NCI-H2196 (cell line): ENCODE measurements around the gene PLA2G4D.
"Not testable (repeated sequence)": the region's sequence is repeated elsewhere in the genome, so short reads cannot be mapped to it uniquely, and the experiment has no call there.

Experiments
- DNase-seq: peaks from one replicate; lab custom pipeline; 2025; ENCODE audit not compliant: unreplicated experiment; lab: John Stamatoyannopoulos, UW

Gene PLA2G4D

DNA sequence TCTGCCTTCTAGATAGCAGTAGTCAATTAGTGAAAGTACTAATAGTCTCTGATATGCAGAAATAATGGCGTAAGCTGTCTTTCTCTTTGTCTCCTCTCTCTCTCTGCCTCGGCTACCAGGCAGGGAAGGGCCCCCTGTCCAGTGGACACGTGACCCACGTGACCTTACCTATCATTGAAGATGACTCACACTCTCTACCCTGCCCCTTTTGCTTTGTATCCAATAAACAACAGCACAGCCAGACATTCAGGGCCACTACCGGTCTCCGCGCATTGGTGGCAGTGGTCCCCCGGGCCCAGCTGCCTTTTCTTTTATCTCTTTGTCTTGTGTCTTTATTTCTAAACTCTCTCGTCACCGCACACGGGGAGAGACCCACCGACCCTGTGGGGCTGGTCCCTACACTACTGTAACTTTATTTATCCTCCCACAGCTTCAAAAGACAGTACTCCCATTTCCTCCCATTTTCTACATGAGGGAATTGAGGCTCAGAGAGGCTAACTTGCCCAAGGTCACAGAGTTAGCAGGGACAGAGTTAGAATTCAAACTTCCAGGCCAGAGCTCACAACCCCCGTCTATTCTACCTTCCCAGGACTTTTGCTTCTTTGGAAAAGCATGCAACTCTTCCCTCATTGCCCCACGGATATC is 2.5 kb downstream of the PLA2G4D start:
- not testable (repeated sequence) for DNase-seq

DNA sequence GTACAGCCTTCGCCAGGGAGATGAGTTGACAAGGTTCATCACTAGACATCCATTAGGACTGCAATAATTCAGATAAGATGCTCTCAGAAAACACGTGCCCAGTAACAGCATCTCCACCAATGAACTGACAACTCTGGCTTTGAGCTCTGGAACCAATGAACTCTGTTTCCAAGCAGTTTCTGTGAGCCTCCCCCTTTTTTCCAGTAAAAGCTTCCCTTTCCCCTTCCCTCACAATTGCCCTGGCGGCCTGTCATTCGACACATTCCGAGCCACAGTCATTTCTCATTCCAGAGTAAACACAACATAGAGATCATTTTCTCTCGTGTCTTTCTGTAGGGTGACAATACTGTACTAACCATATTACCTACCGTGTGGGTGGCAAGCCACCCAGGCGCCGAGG is 3.6 kb downstream of the PLA2G4D start:
- no peak for DNase-seq

DNA sequence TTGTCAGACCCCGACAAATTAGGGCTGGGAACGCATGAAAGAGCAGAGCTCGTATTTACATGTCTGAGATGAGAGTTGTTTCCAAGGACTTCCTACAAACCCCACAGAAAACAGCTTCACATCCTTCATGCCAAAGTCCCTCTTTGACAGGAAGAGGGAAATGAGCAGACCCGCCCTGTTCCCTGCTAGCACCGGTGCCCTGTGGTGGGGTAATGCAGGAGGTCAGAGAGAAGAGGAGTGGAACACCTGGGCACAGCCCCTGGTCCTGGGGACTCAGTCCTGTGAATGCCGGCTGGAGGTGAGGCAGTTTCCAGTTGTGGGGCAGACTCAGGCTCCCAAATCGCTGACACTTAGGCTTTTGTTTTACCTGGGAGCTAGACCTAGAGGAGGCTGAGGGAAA is 4.0 kb downstream of the PLA2G4D start:
- no peak for DNase-seq

- no peak for DNase-seq
Observed at GRCh38 chr15:42089942-42090341, 4.4 kb downstream of the PLA2G4D start.

GRCh38 chr15:42088801-42089640 is 5.3 kb downstream of the PLA2G4D start:
- no peak for DNase-seq

DNA sequence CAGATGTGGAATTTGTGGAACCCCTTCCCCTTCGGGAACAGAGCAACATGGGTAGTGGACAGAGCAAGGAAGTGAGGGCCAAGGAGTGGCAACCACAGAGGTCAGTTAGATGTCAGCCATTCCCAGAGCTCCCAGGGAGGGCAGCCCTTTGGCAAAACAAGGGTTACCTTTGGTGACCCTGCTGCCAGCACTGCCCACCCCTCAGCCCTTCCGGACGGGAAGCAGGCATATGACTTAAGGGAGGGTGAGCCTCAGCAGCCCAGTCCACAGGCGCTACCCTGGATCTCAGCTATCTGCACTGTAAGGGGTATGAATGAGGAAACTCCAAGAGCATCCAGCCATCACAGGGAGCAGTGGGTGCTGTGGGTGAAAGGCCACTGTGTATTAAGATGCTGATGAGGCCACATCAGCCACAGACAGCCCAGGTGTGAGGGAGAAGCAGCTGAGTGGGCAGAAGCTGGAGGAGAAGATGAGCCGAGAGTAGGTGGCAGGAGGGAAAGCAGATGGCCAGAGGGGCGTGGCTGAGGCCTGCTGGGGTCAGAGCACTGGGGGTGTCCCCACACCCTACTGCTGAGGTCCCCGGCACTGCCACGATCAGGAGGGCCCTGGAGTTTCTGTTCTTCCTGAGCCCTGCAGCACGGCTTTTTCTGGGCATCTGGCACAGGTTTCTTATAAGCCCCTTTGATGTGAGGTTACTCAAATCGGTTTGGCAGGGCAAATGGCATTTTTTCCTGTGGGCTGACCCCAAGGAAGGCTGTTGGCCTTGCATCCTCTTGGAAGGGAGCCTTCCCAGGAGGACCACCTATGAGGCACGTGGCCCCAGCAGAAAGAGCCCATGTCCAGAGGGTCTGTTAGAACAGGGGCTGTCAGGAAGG is 6.2 kb downstream of the PLA2G4D start:
- no peak for DNase-seq

GRCh38 chr15:42087460-42087859 is 6.9 kb downstream of the PLA2G4D start:
- no peak for DNase-seq

GRCh38 chr15:42085721-42086120 is 8.6 kb downstream of the PLA2G4D start:
- no peak for DNase-seq

GRCh38 chr15:42085236-42085605 is 9.1 kb downstream of the PLA2G4D start:
- no peak for DNase-seq

GRCh38 chr15:42084465-42085235 is 9.7 kb downstream of the PLA2G4D start:
- peak; percentile 50 for DNase-seq

DNA sequence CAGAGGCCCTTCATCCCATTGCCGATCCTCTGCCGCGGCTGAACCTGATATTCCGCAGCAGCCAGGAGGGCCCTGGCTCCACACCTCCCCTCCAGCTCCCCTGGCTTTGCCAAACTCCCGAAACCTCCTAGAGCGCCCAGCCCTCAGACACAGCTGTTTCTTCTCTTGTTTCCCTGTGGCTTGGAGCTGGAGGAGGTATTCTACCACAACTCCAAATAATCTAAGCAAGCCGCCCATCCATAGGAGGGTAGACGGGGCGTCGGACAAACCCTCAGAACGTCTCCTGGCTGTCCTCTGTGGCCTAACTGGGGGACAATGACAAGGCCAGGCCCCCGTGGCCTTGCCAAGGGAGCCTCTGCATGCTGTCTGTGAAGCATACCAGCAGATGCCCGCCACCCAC is 10.4 kb downstream of the PLA2G4D start:
- DNase-seq: no peak

DNA sequence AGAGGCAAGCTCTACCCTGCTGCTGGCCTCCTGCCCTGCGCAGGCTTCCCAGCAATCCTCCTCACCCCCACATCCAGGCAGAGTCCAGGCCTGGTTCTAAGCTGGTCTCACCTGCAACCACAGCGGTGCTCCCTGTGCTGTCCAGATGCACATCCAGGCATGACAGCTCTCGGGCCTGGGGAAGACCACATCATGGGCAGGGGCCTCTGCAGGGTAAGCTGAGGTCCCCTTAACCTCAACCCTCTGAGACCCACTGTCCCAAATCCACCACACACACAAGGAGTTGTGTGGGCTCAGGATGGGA is 10.8 kb downstream of the PLA2G4D start:
- no peak for DNase-seq

DNA sequence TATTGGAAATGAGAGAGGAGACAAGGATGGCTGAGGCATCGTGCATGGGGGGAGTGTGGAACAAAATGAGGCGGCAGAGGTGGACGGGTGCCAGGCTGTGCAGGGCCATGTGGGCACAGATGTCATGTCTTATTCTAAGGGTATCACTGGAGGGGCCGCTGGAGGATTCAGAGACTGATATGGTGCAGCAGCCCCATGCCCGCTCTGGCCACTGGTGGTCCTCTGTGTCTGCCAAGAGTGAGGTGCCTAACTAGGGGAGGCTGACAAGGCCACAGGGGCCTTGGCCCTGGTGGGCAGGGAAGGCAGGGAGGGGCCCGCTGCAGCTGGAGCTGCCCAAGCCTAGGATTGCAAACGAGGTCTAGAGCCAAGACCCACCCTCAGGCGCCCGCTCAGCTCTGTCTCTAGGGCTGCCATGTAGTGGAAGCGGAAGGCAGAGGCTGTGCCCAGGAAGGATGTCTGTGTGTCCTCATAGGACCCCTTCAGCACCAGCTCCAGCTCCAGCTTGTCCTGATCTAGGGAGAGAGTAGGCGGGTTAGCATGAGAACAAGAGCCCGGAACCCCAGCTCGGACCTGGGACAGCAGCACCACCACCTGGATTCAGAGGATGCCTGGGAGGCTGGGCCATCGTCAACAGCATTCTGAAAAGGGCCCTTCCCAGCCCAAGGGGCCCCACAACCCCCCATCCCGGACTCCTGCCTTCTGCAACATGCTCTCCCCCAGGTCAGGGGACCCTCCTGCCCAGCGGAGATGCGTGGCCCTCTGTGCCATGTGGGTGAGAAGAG is 11.3 kb downstream of the PLA2G4D start:
- DNase-seq: no peak

DNA sequence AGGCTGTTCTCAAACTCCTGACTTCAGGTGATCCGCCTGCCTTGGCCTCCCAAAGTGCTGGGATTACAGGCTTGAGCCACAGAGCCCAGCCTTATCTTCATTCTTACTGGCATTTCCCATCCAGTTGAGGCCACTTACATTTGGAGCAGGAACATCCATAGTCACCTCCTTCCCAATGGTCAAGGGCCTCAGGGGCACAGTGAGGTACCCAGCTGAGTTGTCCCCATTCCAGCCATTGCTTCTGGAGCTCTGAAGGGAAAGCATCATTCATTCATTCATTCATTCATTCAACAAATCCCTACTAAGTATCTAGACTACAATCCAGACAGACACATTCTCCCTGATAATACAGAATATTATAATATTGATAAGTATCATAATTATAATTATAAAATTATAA is 12.2 kb downstream of the PLA2G4D start:
- no peak for DNase-seq

GRCh38 chr15:42080919-42081830 is 13.2 kb downstream of the PLA2G4D start:
- DNase-seq: no peak

DNA sequence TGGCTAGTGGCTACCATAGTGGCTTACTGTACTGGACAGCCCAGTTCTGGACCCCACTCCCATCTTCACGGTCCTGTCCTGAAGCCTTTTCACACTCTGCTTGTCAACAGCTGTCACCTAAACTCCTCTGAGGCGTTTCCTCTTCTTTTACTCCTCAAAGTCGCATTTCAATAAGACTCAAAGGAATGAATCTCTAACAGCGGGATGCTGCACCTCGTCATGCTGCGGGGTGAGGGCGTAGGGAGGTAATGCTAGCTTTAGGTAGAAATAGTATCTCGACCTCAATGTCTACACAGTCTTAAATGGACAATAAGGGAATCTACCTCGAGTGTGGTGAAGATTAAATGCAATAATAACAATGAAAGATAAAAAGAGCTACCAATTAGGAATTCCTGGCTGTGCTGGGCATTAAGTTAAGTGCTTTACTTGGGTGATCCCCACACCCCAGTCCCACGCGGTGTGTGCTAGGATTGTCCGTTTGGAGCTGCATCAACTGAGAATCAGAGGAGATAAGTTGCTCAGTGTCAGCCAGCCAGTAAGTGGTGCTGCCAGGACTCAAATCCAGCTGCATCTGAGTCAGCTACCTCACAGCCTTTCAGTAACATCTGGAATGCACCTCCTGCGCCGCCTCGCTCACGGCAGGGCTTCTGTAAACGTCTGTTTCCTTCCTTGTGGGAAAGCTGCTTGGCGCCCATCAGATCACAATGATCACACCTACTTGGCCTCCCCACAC is 14.0 kb downstream of the PLA2G4D start:
- DNase-seq: no peak

GRCh38 chr15:42079401-42079908 is 14.9 kb downstream of the PLA2G4D start:
- no peak for DNase-seq

DNA sequence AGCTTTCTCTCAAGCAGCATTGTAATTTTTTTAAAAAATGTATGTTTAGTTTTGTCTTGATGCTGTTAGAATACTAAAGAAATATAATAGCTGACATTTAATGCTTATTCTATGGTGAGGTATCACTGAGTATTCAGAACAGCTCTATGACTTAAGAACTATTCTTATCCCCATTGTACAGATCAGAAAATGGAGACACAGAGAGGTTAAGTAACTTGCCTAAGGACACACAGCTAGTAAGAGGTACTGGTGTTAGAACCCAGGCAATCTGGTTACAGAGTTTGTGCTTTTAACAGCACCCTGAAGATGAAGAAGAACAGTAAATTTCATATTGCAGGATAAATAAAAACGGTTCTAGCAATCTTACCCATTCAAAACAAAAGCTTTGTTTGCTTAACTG is 15.5 kb downstream of the PLA2G4D start:
- no peak for DNase-seq
